H1 (cell line): ENCODE data around the gene KDM6B. TPM values are rescaled to one million over a fixed set of nuclear protein-coding genes. Genes with fewer than 3 reads are reported as not detected.

Experiments
- ASH2L ChIP-seq: fragments of 200-600, 300-600 bp; sonication (generic); IDR thresholded peaks from one replicate; pipeline ENCODE4 v1.7.1; 2017; ENCODE audit warnings: low read length
- ATF3 ChIP-seq: IDR thresholded peaks from 2 replicates; pipeline ENCODE4 v1.6.1; 2011; ENCODE audit warnings: low read depth, mild to moderate bottlenecking, low read length; ENCODE audit not compliant: insufficient read depth
- BACH1 ChIP-seq: IDR thresholded peaks from 2 replicates; pipeline ENCODE4 v1.6.1; 2012; ENCODE audit warnings: low read length, improper control_type of control experiment
- BCL11A ChIP-seq, 2 experiments: IDR thresholded peaks; one replicate each; pipeline ENCODE4 v1.6.1; 2011; ENCODE audit warnings: low read depth in 2 of 2, low read length in 2 of 2, mild to moderate bottlenecking in 2 of 2
- CHD2 ChIP-seq: IDR thresholded peaks from 2 replicates; pipeline ENCODE4 v1.6.1; 2012; ENCODE audit warnings: low read length, improper control_type of control experiment
- CTCF ChIP-seq, 3 experiments: IDR thresholded peaks; 1 replicate in 2 of 3; 2 replicates in 1 of 3; pipeline versions ENCODE4 v1.5.1 to v1.6.1; 2011; ENCODE audit warnings: low read length in 3 of 3, mild to moderate bottlenecking in 3 of 3, inconsistent platforms in 2 of 3, low read depth in 1 of 3, moderate library complexity in 1 of 3; ENCODE audit not compliant: insufficient read depth in 1 of 3; ENCODE audit errors: control extremely low read depth in 1 of 3
- E2F6 ChIP-seq: IDR thresholded peaks from 2 replicates; pipeline ENCODE4 v1.6.1; 2012; ENCODE audit warnings: inconsistent platforms
- FOSL1 ChIP-seq: IDR thresholded peaks from 2 replicates; pipeline ENCODE4 v1.6.1; 2011; ENCODE audit warnings: mild to moderate bottlenecking, low read depth, low read length, moderate library complexity; ENCODE audit not compliant: insufficient read depth
- HDAC2 ChIP-seq, 2 experiments: fragments of 300-600 bp in 1 of 2; sonication (generic) in 1 of 2; IDR thresholded peaks; 2 replicates each; pipeline ENCODE4 v1.6.1; 2011 to 2012; ENCODE audit warnings: low read depth in 2 of 2, low read length in 2 of 2, mild to moderate bottlenecking in 2 of 2, moderate library complexity in 2 of 2, borderline replicate concordance in 1 of 2, inconsistent platforms in 1 of 2
- JUN ChIP-seq: IDR thresholded peaks from 2 replicates; pipeline ENCODE4 v1.6.1; 2011; ENCODE audit warnings: low read depth, mild to moderate bottlenecking, improper control_type of control experiment, low read length
- KDM1A ChIP-seq: fragments of 200-600, 300-600 bp; sonication (generic); IDR thresholded peaks from 2 replicates; pipeline ENCODE4 v1.7.1; 2016; ENCODE audit warnings: mild to moderate bottlenecking, low read length, borderline replicate concordance
- KDM5A ChIP-seq: fragments of 200-600 bp; IDR thresholded peaks from 2 replicates; pipeline ENCODE4 v1.7.1; 2012; ENCODE audit warnings: mild to moderate bottlenecking, low read length, inconsistent platforms, mixed read lengths
- PHF8 ChIP-seq: fragments of 200-600 bp; sonication (generic); conservative IDR thresholded peaks from 2 replicates; pipeline ENCODE4 v1.7.1; 2012; ENCODE audit warnings: low read depth, mild to moderate bottlenecking, inconsistent platforms, low read length, moderate library complexity
- POLR2A ChIP-seq, 2 experiments: IDR thresholded peaks; 1 replicate in 1 of 2; 2 replicates in 1 of 2; pipeline ENCODE4 v1.6.1; 2011; ENCODE audit warnings: low read depth in 2 of 2, low read length in 2 of 2, mild to moderate bottlenecking in 2 of 2; ENCODE audit errors: control extremely low read depth in 1 of 2
- POLR2AphosphoS5 ChIP-seq: IDR thresholded peaks from 2 replicates; pipeline ENCODE4 v1.6.1; 2011; ENCODE audit warnings: low read depth, low read length
- RAD21 ChIP-seq, 2 experiments: IDR thresholded peaks in 1 of 2; conservative IDR thresholded peaks in 1 of 2; 2 replicates each; pipeline ENCODE4 v1.6.1; 2011; ENCODE audit warnings: low read depth in 2 of 2, low read length in 2 of 2, improper control_type of control experiment in 1 of 2, inconsistent platforms in 1 of 2, mild to moderate bottlenecking in 1 of 2, moderate library complexity in 1 of 2
- RNF2 ChIP-seq: fragments of 200-900, 300-1000 bp; sonication (generic); IDR thresholded peaks from 2 replicates; pipeline ENCODE4 v1.7.1; 2016; ENCODE audit warnings: borderline replicate concordance, low read depth, mild to moderate bottlenecking, antibody characterized with exemption, low read length; ENCODE audit not compliant: poor library complexity, severe bottlenecking; ENCODE audit errors: missing control alignments
- TBP ChIP-seq: IDR thresholded peaks from 2 replicates; pipeline ENCODE4 v1.6.1; 2011; ENCODE audit warnings: low read depth, low read length, improper control_type of control experiment
- polyA plus RNA-seq, 7 experiments: library from polyadenylated mRNA; depleted of rRNA in 3 of 7; stranded (reverse) in 5 of 7; unstranded in 2 of 7; fragments of >200 nt in 5 of 7; fragments of 200-250 nt in 2 of 7; gene quantifications; 1 replicate in 5 of 7; 2 replicates in 1 of 7; 4 replicates in 1 of 7; pipeline versions ENCODE4 v1.2.1 to v1.2.3, GENCODE V29; 2011 to 2013; ENCODE audit warnings: missing spikeins in 2 of 7, mixed read lengths in 2 of 7
- total RNA-seq: library from RNA; stranded (reverse); fragmentation: NEBNext Ultra II Directional; extraction: Animal tissue kit (Norgen Biotek cat#: 25700); gene quantifications from 2 replicates; pipeline ENCODE4 v1.2.1, GENCODE V29; 2021

Gene KDM6B
- total and polyA plus RNA-seq, 2 of the 8 experiments (the other 6 are each of a cell fraction or from before 2014, with no cell fraction given) = 0.48 to 3.7 TPM

- TF ChIP-seq CTCF (IDR thresholded peaks at IDR 0.05; ENCODE audit: control extremely low read depth in 1 of 3, insufficient read depth in 1 of 3, low read depth in 1 of 3, low read length in 3 of 3) (peak; percentile 89 to 96 (median 96)), ATF3 (no peak), RNF2 (peak; percentile 4), HDAC2 (IDR thresholded peaks at IDR 0.05; ENCODE audit: borderline replicate concordance in 1 of 2, low read depth in 2 of 2, low read length in 2 of 2) (0 out of 4 replicates have a peak, but pooled peaks of 1 of the 2 experiments have one; percentile 83), TBP (peak; percentile 52; the same call in 1 of the 2 replicates), KDM1A (no peak), PHF8 (no peak; the same call in 1 of the 2 replicates), ASH2L (peak; percentile 34), E2F6 (peak; percentile 74), POLR2A (IDR thresholded peaks at IDR 0.05; ENCODE audit: control extremely low read depth in 1 of 2, low read depth in 2 of 2, low read length in 2 of 2) (peak in 1 of 2 experiments; percentile 34; a peak in 1 of 3 replicates), BACH1 (0 out of 2 replicates have a peak, but pooled peaks have one; percentile 36), BCL11A (IDR thresholded peaks at IDR 0.05; ENCODE audit: low read depth in 2 of 2, low read length in 2 of 2) (no peak), KDM5A (no peak), RAD21 (IDR thresholded peaks at IDR 0.05 in 1 of 2, conservative IDR thresholded peaks at IDR 0.05 in 1 of 2; ENCODE audit: low read depth in 2 of 2, low read length in 2 of 2) (peak; percentile 84 to 88), FOSL1 (no peak), POLR2AphosphoS5 (peak; percentile 55), CHD2 (peak; percentile 47; the same call in 1 of the 2 replicates), JUN (no peak)
These were observed 17.6 kb downstream of the KDM6B start (continued) for GRCh38 chr17:7851438-7852261.
